Measurements from ENCODE around the gene SMURF2. TPM values are rescaled to one million over a fixed set of nuclear protein-coding genes. Genes with fewer than 3 reads are reported as not detected.

The SMURF2 gene
- total and polyA plus RNA-seq, 9 of the 15 experiments (the other 6 are each of a cell fraction or from before 2014, with no cell fraction given): 3.8 to 22.0 (median 14.8) TPM

DNA sequence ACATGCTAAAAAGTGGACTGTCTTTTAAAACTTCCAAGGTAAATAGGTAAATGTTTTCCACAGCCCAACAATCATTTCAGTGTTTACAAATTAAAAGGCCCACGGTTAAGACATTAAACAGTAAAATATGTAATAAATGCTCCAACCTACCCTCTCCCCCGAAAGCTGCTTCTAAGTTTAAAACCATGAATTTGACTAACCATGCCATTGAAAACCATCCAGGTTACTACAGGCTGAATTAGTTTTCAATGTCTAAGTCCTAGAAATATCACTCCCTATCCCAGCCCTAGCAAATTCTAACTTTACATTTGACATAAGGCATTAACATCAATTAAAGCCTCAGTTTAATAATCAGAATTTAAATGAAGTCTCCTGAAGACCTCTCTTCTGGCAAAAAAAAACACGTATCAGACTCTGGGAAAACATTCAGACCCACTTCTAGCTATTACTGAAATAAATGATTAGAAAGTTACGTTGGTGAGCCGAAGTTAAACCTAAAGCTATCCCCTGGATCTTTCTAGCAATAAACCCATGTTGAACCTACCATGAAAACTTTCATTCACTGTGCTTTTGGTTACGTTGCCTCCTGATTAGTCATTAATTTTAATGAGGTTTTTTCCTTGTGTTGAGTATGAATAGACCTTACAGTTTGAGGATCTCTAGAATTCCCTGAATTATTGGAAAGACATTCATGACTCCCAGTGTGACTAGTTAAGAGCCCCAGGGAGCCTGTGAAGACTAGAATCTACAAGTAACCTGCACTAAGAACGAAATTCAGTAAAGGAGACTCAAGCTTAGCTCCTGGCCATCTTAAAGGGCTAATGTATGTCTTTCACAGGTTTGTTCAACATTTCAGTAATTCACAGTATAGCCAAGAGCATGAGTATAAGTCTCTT is 163.6 kb downstream of the SMURF2 start (continued):
- TF ChIP-seq, protein P1, sequence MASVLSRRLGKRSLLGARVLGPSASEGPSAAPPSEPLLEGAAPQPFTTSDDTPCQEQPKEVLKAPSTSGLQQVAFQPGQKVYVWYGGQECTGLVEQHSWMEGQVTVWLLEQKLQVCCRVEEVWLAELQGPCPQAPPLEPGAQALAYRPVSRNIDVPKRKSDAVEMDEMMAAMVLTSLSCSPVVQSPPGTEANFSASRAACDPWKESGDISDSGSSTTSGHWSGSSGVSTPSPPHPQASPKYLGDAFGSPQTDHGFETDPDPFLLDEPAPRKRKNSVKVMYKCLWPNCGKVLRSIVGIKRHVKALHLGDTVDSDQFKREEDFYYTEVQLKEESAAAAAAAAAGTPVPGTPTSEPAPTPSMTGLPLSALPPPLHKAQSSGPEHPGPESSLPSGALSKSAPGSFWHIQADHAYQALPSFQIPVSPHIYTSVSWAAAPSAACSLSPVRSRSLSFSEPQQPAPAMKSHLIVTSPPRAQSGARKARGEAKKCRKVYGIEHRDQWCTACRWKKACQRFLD (CRISPR knock-in tag; IDR thresholded peaks at IDR 0.05): no peak
- TF ChIP-seq, protein P2, sequence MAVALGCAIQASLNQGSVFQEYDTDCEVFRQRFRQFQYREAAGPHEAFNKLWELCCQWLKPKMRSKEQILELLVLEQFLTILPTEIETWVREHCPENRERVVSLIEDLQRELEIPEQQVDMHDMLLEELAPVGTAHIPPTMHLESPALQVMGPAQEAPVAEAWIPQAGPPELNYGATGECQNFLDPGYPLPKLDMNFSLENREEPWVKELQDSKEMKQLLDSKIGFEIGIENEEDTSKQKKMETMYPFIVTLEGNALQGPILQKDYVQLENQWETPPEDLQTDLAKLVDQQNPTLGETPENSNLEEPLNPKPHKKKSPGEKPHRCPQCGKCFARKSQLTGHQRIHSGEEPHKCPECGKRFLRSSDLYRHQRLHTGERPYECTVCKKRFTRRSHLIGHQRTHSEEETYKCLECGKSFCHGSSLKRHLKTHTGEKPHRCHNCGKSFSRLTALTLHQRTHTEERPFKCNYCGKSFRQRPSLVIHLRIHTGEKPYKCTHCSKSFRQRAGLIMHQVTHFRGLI (CRISPR knock-in tag; IDR thresholded peaks at IDR 0.05): no peak
- TF ChIP-seq POLR2AphosphoS2 (IDR thresholded peaks at IDR 0.05; ENCODE audit: low read length) (peak; percentile 92), TBL1XR1 (IDR thresholded peaks at IDR 0.05; ENCODE audit: low read length in 2 of 2) (no peak), HMG20A (CRISPR knock-in tag; conservative IDR thresholded peaks at IDR 0.05) (no peak), ETV5 (CRISPR knock-in tag; IDR thresholded peaks at IDR 0.05; ENCODE audit: low read depth) (no peak), RBM22 (IDR thresholded peaks at IDR 0.05; ENCODE audit: low read depth, low read length, poor library complexity, severe bottlenecking) (peak; percentile 74), HNRNPH1 (optimal IDR thresholded peaks at IDR 0.05; ENCODE audit: low read depth, low read length) (no peak), ZNF445 (CRISPR knock-in tag; IDR thresholded peaks at IDR 0.05; ENCODE audit: low read depth) (no peak), PCBP1 (IDR thresholded peaks at IDR 0.05; ENCODE audit: low read depth, low read length, poor library complexity, severe bottlenecking) (no peak), PHF8 (IDR thresholded peaks at IDR 0.05; ENCODE audit: borderline replicate concordance, low read length) (no peak)

All from K562 (cell line).